Stimulated activated CD8-positive, alpha-beta memory T cell treated with anti-CD3 and anti-CD28 coated beads, Interleukin-2, amount 100 ng/mL, for 48 hours (primary cell): ENCODE data around the gene RAB24.
A peak's percentile ranks its signal among the peaks of the same experiment; 100 is the strongest.
"Not testable (repeated sequence)": the region's sequence is repeated elsewhere in the genome, so short reads cannot be mapped to it uniquely, and the experiment has no call there.

Source experiments
- DNase-seq, 2 donors: peaks; one replicate each; pipeline ENCODE4 v3.0.0-alpha.2; 2020; ENCODE audit warnings: low read depth in 2 of 2

Gene RAB24

DNA sequence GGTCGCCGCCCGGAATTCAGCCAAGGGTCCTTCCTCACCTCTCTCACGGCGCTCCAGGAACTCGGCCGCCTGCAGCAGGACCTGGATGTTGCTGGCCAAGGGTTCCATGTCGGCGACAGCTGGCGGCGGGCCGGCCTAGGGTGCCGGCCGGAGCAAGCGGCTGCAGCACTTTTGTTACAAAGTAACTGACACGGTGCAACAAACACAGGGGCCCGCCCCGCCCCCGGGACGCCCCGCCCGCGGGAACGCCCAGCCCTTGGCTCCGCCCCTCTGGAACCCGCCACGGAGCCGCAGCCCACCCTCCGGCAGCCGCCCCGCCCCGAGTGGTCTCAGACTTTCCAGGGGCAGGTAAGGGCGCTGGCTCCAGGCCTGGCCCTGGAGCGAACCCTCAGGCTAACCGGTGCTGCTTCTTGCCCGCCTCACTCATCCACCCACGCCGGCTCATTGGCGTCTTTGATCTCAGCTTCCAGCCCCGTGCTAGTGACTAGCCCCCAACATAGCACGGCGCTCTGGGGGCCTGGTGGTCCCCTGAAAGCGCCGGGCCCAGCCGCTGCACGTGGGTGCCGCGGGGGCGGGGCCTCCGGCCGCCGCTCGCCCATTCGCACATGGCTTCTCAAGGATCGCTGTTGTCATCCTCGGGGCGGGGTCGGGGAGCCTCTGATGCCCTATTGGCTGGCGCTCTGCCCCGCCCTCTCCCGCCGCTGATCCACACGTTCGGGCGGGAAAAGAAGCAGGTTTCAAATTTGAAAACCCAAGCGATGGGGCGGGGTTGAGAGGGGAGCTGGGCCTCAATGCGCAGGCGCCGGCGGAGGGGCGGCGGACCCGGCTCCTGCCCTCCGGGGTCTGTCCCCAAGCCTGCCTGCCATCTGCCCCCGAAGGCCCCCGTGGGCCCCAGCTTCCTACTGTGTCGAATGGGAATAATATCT is 8.5 kb upstream of the RAB24 start, which contains the start of gene MXD3:
MXD3 (minus strand) TSS at position 176 of the 926 bp plus-strand sequence; CDS start at position 108, 68 bp downstream.
- DNase-seq, result peak; percentile 98 to 99

DNA sequence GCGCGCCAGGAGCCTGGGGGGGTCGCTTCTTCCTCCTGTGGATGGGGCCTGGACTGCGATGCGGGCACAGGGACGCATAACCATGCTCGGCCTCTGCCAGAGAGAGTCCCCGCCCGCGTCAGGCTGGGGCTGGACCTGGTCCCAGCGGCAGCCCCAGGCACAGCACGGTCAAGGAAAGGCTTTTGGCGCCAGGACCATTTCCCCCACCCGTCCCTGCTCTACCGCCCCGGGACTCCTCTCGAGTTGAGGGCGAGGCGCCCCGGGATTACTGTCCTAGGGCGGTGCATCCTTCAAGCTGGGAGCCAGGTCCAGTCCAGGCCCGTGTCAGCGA is 7.8 kb upstream of the RAB24 start:
- no peak for DNase-seq

DNA sequence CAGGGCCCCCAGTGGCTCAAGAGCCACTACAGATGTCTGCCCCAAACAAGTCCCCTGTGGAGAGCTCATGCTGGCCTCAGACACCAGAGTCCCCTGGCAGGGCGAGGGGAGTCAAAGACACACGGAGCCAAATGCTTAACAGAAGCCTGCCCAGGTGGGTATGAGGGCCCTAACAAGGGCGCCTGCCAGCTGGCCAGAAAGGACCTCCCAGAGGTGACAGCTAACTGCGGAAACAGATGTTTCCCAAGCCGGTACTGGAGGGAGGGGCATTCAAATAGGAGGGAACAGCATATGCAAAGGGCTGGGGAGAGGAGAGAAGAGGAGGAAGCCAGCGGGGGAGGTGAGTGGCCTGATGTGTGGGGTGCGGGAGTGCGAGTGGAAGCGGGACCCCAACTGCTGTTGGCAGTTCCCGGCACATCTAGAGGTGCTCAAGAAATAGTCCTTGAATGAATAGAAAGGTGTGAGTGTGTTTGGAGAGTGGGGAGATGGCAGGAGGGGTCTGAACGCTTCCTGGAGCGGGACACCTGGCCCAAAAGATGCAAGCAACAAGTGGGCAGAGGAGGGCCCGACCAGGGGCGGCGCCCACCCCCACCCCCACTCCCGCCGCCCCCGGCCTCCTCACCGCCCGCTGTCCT is 7.4 kb upstream of the RAB24 start:
- no peak for DNase-seq

DNA sequence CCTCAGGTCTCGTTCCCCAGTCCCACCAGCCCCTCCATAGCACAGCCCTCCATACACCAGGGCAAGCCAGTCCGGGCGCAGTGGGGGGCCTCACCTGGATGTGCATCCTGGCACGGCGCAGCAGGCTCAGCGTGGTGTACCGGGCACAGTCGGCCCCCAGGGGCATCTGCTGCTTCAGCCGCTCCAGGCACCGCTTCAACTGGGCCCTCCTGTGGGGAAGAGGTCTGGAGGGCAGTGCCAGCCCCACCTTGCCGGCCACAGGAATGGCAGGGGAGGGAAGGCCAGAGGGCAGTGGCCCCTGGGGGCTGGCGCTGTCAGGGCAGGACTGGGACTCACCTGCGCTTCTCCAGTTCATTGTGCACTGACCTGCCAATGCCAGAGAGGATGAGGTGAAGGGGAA is 6.8 kb upstream of the RAB24 start:
- DNase-seq, result no peak

DNA sequence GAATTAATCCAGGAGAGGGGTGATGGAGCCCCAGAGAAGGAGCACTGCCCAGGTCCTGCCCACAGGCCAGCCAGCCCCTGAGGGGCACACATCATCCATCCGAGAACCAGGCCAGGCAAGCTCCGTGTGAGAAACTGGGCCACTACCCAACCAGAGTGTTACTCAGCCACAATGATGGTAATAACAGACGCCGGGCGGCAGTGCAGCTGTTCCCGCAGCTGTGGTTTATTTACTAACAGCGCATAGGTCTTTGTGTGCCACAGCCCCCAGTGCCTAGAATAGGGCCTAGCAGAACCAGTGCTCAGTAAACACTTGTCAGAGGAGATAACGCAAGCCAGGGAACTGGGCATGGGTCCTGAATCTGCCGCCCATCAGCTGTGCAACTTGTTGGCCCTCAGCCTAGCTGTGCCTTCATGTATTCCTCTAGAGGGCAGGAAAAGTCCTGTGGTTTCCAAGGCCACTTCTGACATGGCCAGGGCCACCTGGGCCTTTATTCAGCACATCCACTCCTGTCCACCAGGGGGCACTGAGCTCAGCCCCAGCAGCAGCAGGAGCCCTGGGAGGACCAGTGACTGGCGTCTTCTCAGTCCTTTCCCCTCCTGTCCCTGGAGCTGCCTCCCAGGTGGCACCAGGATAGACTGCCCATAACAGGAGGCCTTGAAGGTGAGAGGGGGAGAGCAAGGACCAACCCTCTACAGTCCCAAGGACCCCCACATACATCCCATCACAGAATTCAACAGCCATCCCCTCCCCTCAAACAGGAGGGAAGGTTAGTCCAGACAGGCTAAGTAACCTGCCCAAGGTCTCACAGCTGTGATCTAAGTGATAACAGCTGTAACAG is 6.1 kb upstream of the RAB24 start:
- DNase-seq, result peak; percentile 64 to 66

DNA sequence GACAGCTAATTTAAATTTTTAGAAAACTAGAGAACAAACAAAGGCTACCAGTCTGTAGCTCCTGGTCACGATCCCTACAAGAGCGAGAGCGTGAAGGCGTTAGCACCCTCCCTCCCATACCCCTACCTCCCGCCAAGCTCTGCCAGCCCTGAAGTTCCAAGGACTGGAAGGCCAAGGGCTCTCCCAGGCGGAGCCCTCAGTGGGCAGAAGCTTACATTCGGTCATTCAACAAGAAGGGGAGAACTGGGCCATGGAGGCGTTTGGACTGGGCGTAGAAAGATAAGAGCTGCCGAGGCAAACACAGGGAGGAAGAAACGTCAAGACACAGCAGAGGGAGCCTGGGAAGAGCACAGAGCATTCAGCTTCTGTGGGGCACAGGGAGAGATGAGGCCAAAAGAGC is 5.2 kb upstream of the RAB24 start:
- DNase-seq, result no peak

DNA sequence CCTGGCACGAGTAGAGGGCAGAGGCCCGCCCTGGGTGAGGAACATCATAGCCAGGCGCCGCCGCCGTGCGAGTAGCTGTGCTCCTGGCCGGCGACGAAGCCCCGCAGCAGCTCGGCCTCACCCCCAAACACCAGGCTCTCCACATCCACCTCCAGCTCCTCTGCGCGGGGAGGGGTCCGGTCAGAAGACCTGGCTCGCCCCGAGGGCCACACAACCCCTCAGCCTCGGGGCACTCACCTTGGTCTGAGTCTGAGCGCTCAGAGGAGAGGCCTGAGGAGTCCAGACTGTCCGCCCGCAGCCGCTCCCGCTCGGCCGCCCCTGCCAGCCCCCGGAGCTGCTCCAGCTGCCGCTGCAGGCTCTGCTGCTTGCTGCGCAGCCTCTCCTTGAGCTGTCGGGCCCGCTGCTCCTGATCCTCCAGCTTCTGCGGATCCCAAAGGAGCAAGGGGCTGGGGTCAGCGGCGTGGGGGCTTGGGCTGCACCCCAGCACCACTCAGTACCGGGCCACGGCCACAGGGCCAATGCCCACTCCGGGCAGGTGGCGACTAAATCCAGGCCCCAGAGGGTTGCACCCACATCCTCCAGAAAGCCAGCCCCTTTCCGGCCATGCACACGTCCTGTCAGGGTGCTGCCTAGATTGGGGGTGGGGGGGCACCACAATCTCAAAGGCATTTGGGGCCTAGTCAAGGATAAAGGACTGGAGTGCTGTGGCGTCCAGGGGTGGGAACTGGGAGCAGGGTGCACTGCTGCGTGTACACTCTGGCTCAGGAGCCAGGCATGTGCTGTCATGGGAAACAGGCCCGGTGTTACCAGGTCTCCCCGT is 4.2 kb upstream of the RAB24 start:
- DNase-seq, result no peak

DNA sequence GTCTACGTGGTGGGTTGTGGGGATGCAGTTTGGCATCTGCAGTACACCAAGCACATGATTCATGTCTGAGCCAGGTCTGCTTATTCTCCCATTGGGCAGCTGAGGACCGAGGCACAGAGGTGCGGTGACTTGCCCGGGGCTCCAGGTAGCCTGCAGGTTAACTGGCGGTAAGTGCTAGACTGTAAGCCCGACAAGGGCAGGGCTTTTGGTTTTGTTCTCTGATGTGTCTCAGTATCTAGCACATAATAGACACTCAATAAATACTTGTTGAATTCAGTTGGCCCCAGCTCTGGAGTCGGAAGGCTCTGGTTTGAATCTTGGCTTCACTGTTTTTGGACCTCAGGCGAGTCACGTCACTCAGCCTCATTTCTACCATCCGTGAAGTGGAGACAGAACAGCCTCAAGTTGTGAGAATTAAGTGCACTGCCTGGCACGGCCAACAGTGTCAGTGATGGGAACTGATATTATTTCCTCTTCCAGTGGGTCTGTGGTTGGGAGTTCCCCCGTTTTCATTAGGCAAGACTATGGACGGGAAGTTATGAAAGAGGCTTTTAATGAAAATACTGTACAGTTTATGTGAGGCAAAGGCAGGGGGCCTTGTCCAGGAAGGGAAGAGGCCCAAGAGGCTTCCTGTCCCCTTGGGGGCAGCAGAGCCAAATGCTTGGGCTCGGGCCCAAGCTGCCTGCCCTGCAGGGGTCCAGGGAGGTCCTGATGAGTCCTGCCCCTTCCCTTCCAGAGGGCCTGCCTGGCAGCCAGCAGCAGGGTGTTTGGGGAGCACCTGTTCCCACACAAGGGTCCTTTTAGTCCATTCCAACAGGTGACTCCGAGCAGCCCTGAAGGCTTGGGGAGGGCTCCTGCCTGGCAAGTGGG is 3.4 kb upstream of the RAB24 start:
- no peak for DNase-seq

DNA sequence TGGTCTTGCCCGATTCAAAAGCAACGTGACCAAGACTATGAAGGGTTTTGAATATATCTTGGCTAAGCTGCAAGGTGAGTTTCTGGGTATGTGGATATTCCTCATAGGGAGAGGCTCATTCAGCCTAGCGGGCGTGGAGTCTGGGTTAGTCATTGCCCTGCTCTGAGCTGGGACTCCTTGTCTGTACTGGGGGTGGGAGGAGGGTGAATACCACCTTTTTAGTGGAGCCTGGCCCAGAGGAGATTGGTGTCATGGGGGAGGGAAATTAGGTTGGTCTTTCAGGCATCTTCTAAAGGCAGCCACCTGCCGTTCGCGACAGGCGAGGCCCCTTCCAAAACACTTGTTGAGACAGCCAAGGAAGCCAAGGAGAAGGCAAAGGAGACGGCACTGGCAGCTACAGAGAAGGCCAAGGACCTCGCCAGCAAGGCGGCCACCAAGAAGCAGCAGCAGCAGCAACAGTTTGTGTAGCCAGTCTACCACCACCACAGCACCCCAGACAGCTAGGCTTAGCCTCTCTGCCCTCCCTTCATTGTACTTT is 2.7 kb upstream of the RAB24 start:
- not testable (repeated sequence) for DNase-seq

DNA sequence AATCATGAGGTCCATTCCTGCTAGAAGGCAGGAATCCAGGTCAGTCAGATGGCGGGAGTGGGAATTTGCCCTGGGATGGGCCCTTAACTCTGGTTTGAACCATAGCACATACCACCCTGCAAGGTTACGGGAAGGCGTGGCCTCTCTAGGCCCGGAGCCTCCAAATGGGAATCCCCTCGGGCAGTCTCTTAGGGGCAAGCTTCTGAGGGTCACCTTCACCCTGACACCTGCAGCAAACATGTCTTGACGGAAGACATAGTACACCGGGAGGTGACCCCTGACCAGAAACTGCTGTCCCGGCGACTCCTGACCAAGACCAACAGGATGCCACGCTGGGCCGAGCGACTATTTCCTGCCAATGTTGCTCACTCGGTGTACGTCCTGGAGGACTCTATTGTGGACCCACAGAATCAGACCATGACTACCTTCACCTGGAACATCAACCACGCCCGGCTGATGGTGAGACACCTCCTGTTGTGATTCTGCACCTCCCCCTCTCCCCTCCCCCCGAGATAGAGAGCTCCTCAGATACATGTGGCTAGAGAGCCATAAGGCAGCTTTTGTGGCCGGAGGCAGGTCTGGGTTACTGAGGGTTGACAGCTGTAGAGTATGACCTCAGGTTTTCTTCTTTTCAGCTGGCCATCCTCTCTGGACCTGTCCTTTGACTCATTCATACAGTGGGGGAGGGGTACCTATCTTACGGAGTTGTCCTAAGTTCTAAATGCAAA is 1.0 kb upstream of the RAB24 start:
- no peak for DNase-seq

DNA sequence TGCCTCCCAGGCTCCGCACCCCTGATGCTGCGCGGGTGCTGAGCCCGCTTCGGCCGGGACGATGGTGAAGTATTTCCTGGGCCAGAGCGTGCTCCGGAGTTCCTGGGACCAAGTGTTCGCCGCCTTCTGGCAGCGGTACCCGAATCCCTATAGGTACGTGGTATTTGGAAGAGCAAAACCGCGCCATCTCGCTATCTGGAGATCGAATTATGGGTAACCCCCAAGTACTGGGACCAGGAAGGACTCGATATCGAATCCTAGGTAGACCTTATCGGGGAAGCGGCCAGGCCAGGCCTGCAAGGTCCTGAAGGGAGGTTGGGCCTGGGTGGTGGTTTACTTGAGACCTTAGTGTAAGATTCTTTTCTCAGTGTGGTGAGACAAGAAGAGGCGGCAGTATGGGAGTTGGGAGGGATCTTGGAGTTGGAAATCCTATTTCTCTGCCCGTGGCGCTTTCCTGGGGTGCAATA is 439 bp upstream of the RAB24 start:
- DNase-seq, result no peak

DNA sequence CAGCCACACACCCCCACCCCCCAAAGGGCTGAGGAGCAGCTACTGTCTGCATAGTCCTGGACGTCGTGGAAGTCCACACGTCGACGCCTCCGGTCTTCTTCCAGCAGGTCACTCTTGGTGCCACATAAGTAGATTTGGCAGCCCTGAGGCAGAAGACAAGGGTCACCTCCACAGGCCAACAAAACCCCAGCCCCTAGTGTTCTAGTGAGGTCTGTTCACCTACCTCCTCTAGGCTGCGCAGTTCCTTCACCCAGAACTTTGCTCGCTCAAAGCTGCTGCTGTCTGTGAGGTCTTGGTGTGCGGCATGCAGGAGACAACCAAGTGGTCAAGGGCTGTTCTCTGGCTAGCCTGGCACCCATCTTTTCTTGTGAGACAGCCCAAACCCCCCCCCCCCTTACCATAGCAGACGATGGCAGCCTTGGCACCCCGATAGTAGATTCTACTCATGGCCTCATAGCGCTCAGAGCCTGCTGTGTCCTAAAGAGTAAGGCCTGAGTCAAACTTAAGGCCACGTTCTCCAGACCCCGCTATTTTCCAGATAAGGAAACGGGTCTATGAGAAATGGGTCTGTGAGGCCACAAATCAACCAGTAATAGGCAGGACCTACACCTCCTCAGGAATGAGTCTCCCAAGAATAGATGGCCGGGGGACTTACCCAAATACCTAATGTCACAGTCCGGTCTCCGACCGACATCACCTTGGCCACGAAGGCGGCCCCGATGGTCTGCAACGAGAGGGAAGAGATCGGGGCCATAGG is 987 bp downstream of the RAB24 start:
- DNase-seq, result no peak

DNA sequence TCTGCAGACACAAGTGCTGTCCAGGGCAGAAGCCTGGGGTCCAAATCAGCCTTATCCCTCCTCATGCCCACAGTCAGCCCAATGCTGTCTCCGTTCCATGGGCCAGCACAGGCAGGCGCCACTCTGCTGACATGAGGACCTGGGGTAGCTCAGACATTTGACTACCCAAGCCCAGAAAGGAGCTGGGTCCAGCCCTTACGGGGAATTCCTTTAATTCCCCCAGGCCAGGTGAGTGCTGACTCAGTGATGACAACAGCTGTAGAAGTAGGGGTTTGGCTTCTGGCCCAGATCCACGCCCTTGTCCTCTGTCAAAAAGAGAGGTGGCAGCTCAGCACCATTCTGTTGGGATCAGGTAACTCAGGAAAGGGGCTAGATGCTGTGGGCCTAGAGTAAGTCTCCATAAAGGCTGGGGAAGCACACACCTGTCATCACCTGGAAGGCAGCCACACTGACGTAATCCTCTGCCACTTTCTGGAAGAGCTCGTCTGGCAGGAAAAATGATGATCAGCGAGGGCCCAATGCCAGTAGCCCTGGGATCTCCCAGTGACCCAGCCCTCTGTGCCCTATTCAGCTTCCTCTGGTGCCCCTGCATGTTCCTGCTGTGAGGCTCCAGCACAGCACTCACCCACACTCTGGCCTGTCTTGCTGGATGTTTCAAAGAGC is 1.9 kb downstream of the RAB24 start:
- DNase-seq, result no peak

DNA sequence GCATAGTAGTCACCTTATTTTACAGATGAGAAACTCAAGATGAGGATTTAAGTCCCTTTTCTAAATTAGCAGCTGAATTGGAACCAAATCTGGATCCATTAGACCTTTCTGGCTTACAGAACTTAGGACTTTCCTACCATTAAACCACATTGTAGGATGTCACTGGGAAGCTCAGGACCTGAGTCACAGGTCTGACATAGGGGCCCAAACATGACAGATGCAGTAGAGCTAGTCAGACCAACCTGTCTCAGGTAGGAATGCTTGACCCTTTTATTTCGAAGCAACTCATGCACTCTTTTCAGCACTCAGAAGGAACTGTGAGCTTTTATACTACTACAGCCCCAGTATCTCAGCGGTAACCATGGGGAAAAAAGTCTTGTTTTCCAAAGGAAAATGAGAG is 2.6 kb downstream of the RAB24 start:
- no peak for DNase-seq

DNA sequence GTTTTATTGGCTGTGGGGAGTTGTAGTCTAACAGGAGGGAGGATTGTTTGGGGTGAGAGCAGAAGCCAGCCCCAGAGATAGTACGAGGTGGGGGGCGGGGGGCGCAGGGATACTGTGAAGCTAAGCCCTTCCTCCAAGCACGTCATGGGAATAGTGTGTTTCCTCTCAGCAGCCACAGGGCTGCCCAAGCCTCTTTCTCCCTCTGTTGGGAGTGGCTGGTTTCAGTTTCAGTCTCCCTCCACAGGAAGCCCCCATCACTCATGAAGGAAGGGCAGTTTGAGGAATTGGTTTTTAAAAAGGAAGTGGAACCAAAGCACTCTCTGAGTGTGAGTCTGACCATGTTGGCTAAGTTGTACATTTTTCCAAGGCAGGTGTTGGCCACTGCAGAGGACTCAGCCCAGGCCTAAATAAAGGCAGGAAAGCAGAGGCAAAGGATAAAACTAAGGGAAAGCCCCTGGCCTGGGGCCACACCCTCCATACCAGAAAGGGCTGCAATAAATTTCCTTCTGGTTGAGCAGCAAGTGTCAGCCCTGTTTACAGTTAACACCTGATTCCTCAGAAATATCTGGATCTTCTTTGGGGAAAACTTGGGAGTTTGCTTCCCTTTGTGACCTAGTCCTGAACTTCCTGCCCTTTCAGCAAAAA is 3.2 kb downstream of the RAB24 start:
- DNase-seq, result peak in 1 of 2 donors; percentile 38

DNA sequence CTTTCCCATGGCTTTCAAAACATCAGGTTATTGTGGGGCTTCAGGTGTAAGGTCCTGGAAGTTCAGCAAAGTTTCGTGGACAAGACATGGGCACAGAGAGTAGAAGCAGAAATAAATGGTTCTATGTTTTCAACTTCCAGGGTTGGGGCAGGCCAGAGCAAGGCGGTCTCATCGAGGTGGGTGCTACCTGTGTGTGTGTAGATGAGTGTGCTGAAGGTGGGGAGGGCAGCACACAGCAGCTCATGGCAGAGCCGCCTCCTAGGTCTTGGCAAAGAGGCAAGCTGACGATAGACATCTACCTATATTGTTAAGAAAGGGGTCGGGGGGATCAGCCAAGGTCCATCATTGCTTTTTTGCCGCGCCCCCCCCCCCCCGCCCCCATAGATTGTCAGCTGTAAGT is 3.8 kb downstream of the RAB24 start:
- no peak for DNase-seq

DNA sequence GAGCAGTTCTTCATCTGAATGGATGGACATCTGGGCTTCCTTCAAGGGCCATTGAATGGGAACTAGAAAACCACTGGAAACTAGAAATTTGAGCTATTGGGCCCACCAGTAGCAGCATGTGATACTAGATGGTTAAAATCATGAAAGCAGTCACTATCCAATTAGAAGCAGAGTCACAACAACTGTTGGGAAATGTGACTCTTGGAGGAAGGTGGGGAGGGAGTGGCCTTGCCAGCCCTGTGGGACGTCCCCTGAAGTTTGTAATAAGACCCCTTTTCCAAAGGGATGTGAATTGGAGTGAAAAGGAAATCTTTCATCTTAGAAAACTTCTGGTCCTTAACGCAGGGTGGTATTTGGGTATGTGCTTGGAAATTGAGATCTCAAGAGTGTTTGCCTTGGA is 5.6 kb downstream of the RAB24 start:
- no peak for DNase-seq

DNA sequence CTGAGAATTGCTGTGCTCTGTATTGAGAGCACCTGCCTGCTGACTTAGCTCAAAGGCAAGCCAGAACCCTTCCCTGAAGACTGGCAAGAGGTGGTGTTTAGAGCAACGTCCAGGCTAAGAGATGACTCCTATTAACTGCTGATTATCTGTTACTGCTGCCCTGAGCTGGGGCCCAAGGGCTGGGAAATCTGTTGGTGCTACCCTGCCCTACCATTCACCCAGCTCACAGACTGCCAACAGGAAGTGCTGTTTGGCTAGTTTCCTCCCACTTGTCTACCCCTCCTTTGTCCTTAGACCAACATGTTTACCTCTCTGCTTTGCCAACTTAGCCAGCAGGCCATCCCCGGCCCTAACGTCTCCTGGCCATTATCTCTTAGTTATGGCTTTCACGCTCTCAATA is 6.9 kb downstream of the RAB24 start:
- no peak for DNase-seq
